Common myeloid progenitor, CD34-positive (primary cell): Measurements from ENCODE around the gene SYT11.

Experiments
- CTCF ChIA-PET: fragments of 350-600 bp; sonication (Branson Sonifier 250); formaldehyde crosslinking; loops from one replicate; lab custom pipeline; 2021; ENCODE audit warnings: antibody characterized with exemption; lab: Charles Lee
- POLR2A ChIA-PET: fragments of 350-600 bp; sonication (Branson Sonifier 250); formaldehyde crosslinking; loops from one replicate; lab custom pipeline; 2021; ENCODE audit warnings: antibody characterized with exemption; lab: Charles Lee
- DNase-seq, 3 donors: peaks; one replicate each; pipeline versions ENCODE4 v3.0.0 to v3.0.0-alpha.2; 2013
- H3K27ac ChIP-seq, 2 experiments: 1 replicate in 1 of 2; 2 replicates in 1 of 2; pipeline ENCODE4 v1.7.0; 2013; ENCODE audit warnings: inconsistent platforms in 2 of 2, low read length in 2 of 2, mild to moderate bottlenecking in 2 of 2, low read depth in 1 of 2, moderate library complexity in 1 of 2; ENCODE audit not compliant: severe bottlenecking in 2 of 2, insufficient read depth in 1 of 2, poor library complexity in 1 of 2
- H3K27me3 ChIP-seq, 5 experiments: replicated peaks in 2 of 5; 1 replicate in 3 of 5; 2 replicates in 2 of 5; pipeline versions ENCODE4 v1.6.1 to v1.7.0; 2013; ENCODE audit warnings: low read length in 4 of 5, mild to moderate bottlenecking in 2 of 5, moderate library complexity in 2 of 5, inconsistent platforms in 1 of 5; ENCODE audit not compliant: insufficient read depth in 5 of 5, control insufficient read depth in 4 of 5
- H3K36me3 ChIP-seq, 4 experiments: 1 replicate in 2 of 4; 2 replicates in 2 of 4; pipeline versions ENCODE4 v1.6.1 to v1.7.0; 2013; ENCODE audit warnings: low read length in 3 of 4, control low read depth in 1 of 4, mild to moderate bottlenecking in 1 of 4; ENCODE audit not compliant: control insufficient read depth in 4 of 4, insufficient read depth in 4 of 4
- H3K4me1 ChIP-seq, 4 experiments: 1 replicate in 3 of 4; 2 replicates in 1 of 4; pipeline versions ENCODE4 v1.6.1 to v1.7.1; 2013; ENCODE audit warnings: low read length in 3 of 4, mild to moderate bottlenecking in 3 of 4, control low read depth in 1 of 4, inconsistent platforms in 1 of 4, moderate library complexity in 1 of 4; ENCODE audit not compliant: control insufficient read depth in 4 of 4, insufficient read depth in 4 of 4; ENCODE audit errors: control extremely low read depth in 1 of 4
- H3K4me3 ChIP-seq, 7 experiments: 1 replicate in 4 of 7; 2 replicates in 3 of 7; pipeline versions ENCODE4 v1.5.1 to v1.7.0; 2013; ENCODE audit warnings: mild to moderate bottlenecking in 7 of 7, low read length in 6 of 7, moderate library complexity in 6 of 7, inconsistent platforms in 2 of 7, low read depth in 2 of 7, control low read depth in 1 of 7; ENCODE audit not compliant: insufficient read depth in 4 of 7, control insufficient read depth in 1 of 7; ENCODE audit errors: extremely low read depth in 1 of 7
- H3K9me3 ChIP-seq, 5 experiments: 1 replicate in 4 of 5; 2 replicates in 1 of 5; pipeline versions ENCODE4 v1.6.1 to v1.7.1; 2013; ENCODE audit warnings: low read length in 4 of 5, mild to moderate bottlenecking in 2 of 5, inconsistent platforms in 1 of 5, low read depth in 1 of 5, moderate library complexity in 1 of 5; ENCODE audit not compliant: control insufficient read depth in 4 of 5, insufficient read depth in 2 of 5; ENCODE audit errors: control extremely low read depth in 1 of 5
- WGBS: methylation state at CpG from one replicate; pipeline ENCODE4 v1.1.5; 2013; ENCODE audit not compliant: insufficient coverage; 5-methylcytosine and 5-hydroxymethylcytosine counted together

The SYT11 gene

GRCh38 chr1:155884031-155884960, 24.9 kb downstream of the SYT11 start:
- Histone ChIP-seq H3K27me3 (no peaks in the 10 kb centered on the region), H3K27ac (no peak overlapping the region), H3K4me1 (no peaks in the 10 kb centered on the region), H3K4me3 (no peak overlapping the region), H3K36me3 (peaks cover 4 to 37% (median 12%) of the 10 kb centered on the region in 4 experiments), H3K9me3 (no peaks in the 10 kb centered on the region)
- WGBS, result 99% methylated on average over 5 of the region's 9 CpGs
- POLR2A ChIA-PET, result interaction anchor here (0.5 to 0.6 kb wide), 2 partner anchors 18 to 24 kb away, joined by 3 read pairs; no protein-coding TSS in a partner anchor
- CTCF ChIA-PET, result interaction anchor here (1.1 to 1.6 kb wide), 5 partner anchors 10 to 23 kb away, joined by 3 to 4 read pairs (median 3); no protein-coding TSS in a partner anchor
- no peak for DNase-seq

GRCh38 chr1:155884982-155885381, 25.6 kb downstream of the SYT11 start:
- CTCF ChIA-PET, result interaction anchor here (1.1 to 1.6 kb wide), 4 partner anchors 10 to 23 kb away, joined by 3 to 4 read pairs (median 4); no protein-coding TSS in a partner anchor
- Histone ChIP-seq H3K36me3 (peaks cover 4 to 35% (median 9%) of the 10 kb centered on the region in 4 experiments), H3K9me3 (no peaks in the 10 kb centered on the region), H3K4me1 (no peaks in the 10 kb centered on the region), H3K27ac (no peak overlapping the region), H3K4me3 (no peak overlapping the region), H3K27me3 (no peaks in the 10 kb centered on the region)
- DNase-seq, result no peak
- POLR2A ChIA-PET, result interaction anchor here (0.6 kb wide), 2 partner anchors 18 to 316 kb away, joined by 3 read pairs; no protein-coding TSS in a partner anchor

DNA sequence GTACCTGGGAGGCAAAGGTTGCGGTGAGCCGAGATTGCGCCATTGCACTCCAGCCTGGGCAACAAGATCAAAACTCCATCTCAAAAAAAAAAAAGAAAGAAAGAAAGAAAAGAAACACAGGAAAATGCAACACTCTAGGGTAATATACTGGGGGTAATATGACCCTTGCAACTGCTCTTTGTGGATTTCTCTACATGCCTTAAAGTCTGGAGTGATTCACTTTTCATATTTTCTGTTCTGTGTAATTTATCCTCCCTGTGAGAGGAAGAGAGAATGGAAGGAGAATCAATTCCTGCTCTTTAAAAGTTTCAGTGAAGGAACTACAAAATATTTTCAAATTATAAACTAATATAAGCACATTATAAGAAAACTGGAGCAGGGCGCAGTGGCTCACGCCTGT, 29.1 kb downstream of the SYT11 start:
- 100% methylated on average over 2 of the region's 5 CpGs for WGBS
- ChIA-PET POLR2A (no interaction called here), CTCF (no interaction called here)
- Histone ChIP-seq H3K9me3 (no peaks in the 10 kb centered on the region), H3K27me3 (no peaks in the 10 kb centered on the region), H3K36me3 (peaks cover 0 to 9% (median 4%) of the 10 kb centered on the region in 4 experiments), H3K4me3 (no peak overlapping the region), H3K4me1 (peaks cover 2 to 6% (median 4%) of the 10 kb centered on the region in 4 experiments), H3K27ac (no peak overlapping the region)
- no peak for DNase-seq

- Histone ChIP-seq H3K9me3 (no peaks in the 10 kb centered on the region), H3K4me1 (peaks cover 6 to 12% (median 10%) of the 10 kb centered on the region in 4 experiments), H3K4me3 (no peak overlapping the region), H3K27ac (no peak overlapping the region), H3K36me3 (peaks cover 0 to 6% (median 4%) of the 10 kb centered on the region in 4 experiments), H3K27me3 (no peaks in the 10 kb centered on the region)
- no peak for DNase-seq
- ChIA-PET POLR2A (no interaction called here), CTCF (no interaction called here)
- 93% methylated on average over 2 of the region's 2 CpGs for WGBS
Observed at GRCh38 chr1:155889566-155889965, 30.2 kb downstream of the SYT11 start.

DNA sequence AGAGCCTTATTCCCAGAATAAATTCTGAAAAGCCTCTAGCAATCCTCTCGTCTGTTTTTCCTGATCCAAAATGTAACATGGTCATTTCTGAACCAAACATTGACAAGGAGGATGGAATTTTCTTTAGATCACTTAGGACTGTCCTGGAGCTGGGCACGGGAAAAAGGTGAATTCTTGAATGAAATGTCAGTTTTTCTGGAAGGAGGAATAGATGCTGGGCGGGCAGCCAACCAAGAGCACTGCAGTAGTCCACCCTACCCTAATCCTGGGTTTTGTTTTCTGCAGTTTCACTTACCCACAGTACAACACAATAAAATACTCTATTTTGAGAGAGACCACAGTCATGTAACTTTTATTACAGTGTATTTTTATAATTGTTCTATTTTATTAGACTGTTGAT, 30.9 kb downstream of the SYT11 start:
- no peak for DNase-seq
- Histone ChIP-seq H3K27ac (no peak overlapping the region), H3K4me1 (peaks cover 6 to 12% (median 10%) of the 10 kb centered on the region in 4 experiments), H3K36me3 (peaks cover 0 to 6% (median 3%) of the 10 kb centered on the region in 4 experiments), H3K27me3 (no peaks in the 10 kb centered on the region), H3K4me3 (no peak overlapping the region), H3K9me3 (no peaks in the 10 kb centered on the region)
- ChIA-PET POLR2A (no interaction called here), CTCF (no interaction called here)
- WGBS, result 0% methylated on average over 1 of the region's 3 CpGs

DNA sequence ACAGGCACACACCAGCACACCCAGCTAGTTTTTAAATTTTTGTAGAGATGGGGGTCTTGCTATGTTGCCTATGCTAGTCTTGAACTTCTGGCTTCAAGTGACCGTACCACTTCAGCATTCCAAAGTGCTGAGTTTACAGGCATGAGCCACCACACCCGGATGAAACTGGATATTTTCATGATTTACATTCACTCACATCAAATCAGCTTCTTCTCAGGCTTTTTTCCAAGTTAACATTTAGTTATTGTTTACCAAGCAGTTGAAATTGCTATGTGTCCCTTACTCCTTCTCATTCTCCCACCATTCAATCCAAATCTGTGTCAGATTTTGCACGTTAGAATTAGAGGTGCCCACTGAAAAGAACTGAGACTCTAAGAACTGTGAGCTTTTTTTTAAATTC, 33.4 kb downstream of the SYT11 start:
- H3K27me3 ChIP-seq, result no peaks in the 10 kb centered on the region
- H3K36me3 ChIP-seq, result peaks cover 4 to 10% (median 8%) of the 10 kb centered on the region in 4 experiments
- no peak overlapping the region for H3K4me3 ChIP-seq
- ChIA-PET POLR2A (interaction anchor here (0.6 kb wide), 1 partner anchor 132 kb away, joined by 3 read pairs; no protein-coding TSS in a partner anchor), CTCF (interaction anchor here (0.8 to 2.8 kb wide), 6 partner anchors 10 to 104 kb away, joined by 3 to 13 read pairs (median 3); no protein-coding TSS in a partner anchor)
- peaks cover 6 to 12% (median 10%) of the 10 kb centered on the region in 4 experiments for H3K4me1 ChIP-seq
- WGBS, result 94% methylated on average over 3 of the region's 3 CpGs
- peak overlapping the region; percentile 4 to 21 for H3K27ac ChIP-seq
- DNase-seq, result no peak
- no peaks in the 10 kb centered on the region for H3K9me3 ChIP-seq
